ENCODE measurements around the gene AP5B1. TPM values are rescaled to one million over a fixed set of nuclear protein-coding genes. Genes with fewer than 3 reads are reported as not detected.

The AP5B1 gene
- total and polyA plus RNA-seq, 2 of the 8 experiments (the other 6 are each of a cell fraction or from before 2014, with no cell fraction given) = 7.6 to 10.0 TPM

GRCh38 chr11:65741185-65741584 lies 39.6 kb downstream of the AP5B1 start:
- H3K18ac ChIP-seq (ENCODE audit: extremely low read depth, low read length) = no peak overlapping the region
- WGBS, 2 experiments (ENCODE audit: extremely low coverage in 1 of 2, insufficient coverage in 1 of 2, insufficient read length in 1 of 2, insufficient replicate concordance in 2 of 2, low coverage in 1 of 2, low lambda C conversion rate in 2 of 2, missing lambda C conversion rate in 1 of 2) = 71% methylated on average over 8 of the region's 8 CpGs; no CpG with 5 or more reads in 1 of the 2 experiments

More at GRCh38 chr11:65741185-65741584, 39.6 kb downstream of the AP5B1 start:
- Histone ChIP-seq H2BK5ac (ENCODE audit: low read depth, low read length) (no peak overlapping the region; the same call in 1 of the 2 replicates), H2BK12ac (ENCODE audit: low read depth, low read length) (no peak overlapping the region), H2AFZ (ENCODE audit: low read length) (no peak overlapping the region), H3K79me2 (ENCODE audit: control insufficient read depth in 1 of 2, insufficient read depth in 2 of 2, low read length in 2 of 2) (no peaks in the 10 kb centered on the region), H3K23ac (ENCODE audit: insufficient read length) (no peak overlapping the region), H4K8ac (ENCODE audit: extremely low read depth, insufficient read depth, low read length) (no peak overlapping the region), H3K4me3 (ENCODE audit: extremely low read depth in 1 of 4, insufficient read depth in 2 of 4, low read depth in 3 of 4, low read length in 4 of 4) (no peak overlapping the region), H4K91ac (replicated peaks; ENCODE audit: insufficient read length, low read length) (no peak overlapping the region), H3K27ac (ENCODE audit: low read depth, low read length) (no peak overlapping the region), H3K23me2 (ENCODE audit: low read depth, low read length) (no peaks in the 10 kb centered on the region), H3K9me3 (ENCODE audit: insufficient read depth in 2 of 2, low read depth in 1 of 2, low read length in 1 of 2) (peaks cover 16 to 29% of the 10 kb centered on the region in 2 experiments), H3K27me3 (replicated peaks in 1 of 4; ENCODE audit: control insufficient read depth in 3 of 4, extremely low read depth in 1 of 4, insufficient read depth in 3 of 4, low read length in 3 of 4) (peaks cover 0 to 2% (median 0%) of the 10 kb centered on the region in 4 experiments; a peak in 1 of 7 replicates), H4K20me1 (replicated peaks in 1 of 2; ENCODE audit: control insufficient read depth in 1 of 2, insufficient read depth in 2 of 2, low read length in 2 of 2) (no peaks in the 10 kb centered on the region), H2AK5ac (ENCODE audit: low read depth, low read length) (no peak overlapping the region), H3K4ac (replicated peaks; ENCODE audit: insufficient read length, low read depth, low read length) (no peak overlapping the region), H3K9ac (replicated peaks in 1 of 4; ENCODE audit: extremely low read depth in 1 of 4, low read depth in 3 of 4, low read length in 3 of 4) (no peak overlapping the region), H2BK120ac (replicated peaks; ENCODE audit: low read depth, low read length) (no peak overlapping the region), H4K5ac (ENCODE audit: insufficient read length, low read depth, low read length) (no peak overlapping the region), H2BK20ac (ENCODE audit: low read length) (no peak overlapping the region), H3K79me1 (ENCODE audit: low read depth, low read length) (no peaks in the 10 kb centered on the region), H2BK15ac (ENCODE audit: low read length) (no peak overlapping the region), H3K4me1 (replicated peaks in 1 of 4; ENCODE audit: control insufficient read depth in 3 of 4, insufficient read depth in 4 of 4, low read length in 3 of 4) (no peaks in the 10 kb centered on the region), H3K4me2 (ENCODE audit: insufficient read depth in 1 of 2, low read depth in 2 of 2, low read length in 2 of 2) (no peak overlapping the region), H3K14ac (ENCODE audit: insufficient read length) (no peak overlapping the region), H3K36me3 (ENCODE audit: control insufficient read depth in 2 of 4, insufficient read depth in 4 of 4, low read length in 3 of 4) (no peaks in the 10 kb centered on the region; a peak in 1 of 8 replicates), H3K56ac (replicated peaks; ENCODE audit: insufficient read length, low read depth, low read length) (no peak overlapping the region)
- CTCF ChIA-PET (ENCODE audit: partially characterized antibody) = interaction anchor here (0.5 to 1.6 kb wide), 3 partner anchors 14 to 78 kb away, joined by 3 to 4 read pairs (median 4); no protein-coding TSS in a partner anchor
- DNase-seq (ENCODE audit: low read depth in 1 of 2, low spot score in 2 of 2) = no peak
- no peak for FAIRE-seq
- TF ChIP-seq ATF3 (IDR thresholded peaks at IDR 0.05; ENCODE audit: insufficient read depth, low read depth, low read length) (no peak), RBBP5 (IDR thresholded peaks at IDR 0.05; ENCODE audit: borderline replicate concordance, low read depth, low read length) (no peak), POLR2AphosphoS5 (IDR thresholded peaks at IDR 0.05; ENCODE audit: low read depth, low read length) (no peak), FOSL1 (IDR thresholded peaks at IDR 0.05; ENCODE audit: insufficient read depth, low read depth, low read length) (no peak), POU5F1 (IDR thresholded peaks at IDR 0.05; ENCODE audit: low read depth, low read length) (no peak), SP4 (IDR thresholded peaks at IDR 0.05; ENCODE audit: low read length) (no peak), CBX8 (IDR thresholded peaks at IDR 0.05; ENCODE audit: borderline replicate concordance, low read depth, low read length) (no peak), SIN3A (conservative IDR thresholded peaks at IDR 0.05 in 1 of 2, IDR thresholded peaks at IDR 0.05 in 1 of 2; ENCODE audit: low read depth in 1 of 2, low read length in 2 of 2) (no peak)
- POLR2A ChIA-PET (ENCODE audit: partially characterized antibody) = interaction anchor here (1.7 kb wide), 1 partner anchor 23 kb away, joined by 6 read pairs; no protein-coding TSS in a partner anchor
